OCI-LY3 (cell line): ENCODE data around the gene CHD2.

Source experiments
- H2AFZ ChIP-seq: fragments of 200-600, 300-600 bp; shearing (Covaris generic); 2 replicates; pipeline ENCODE4 v1.6.0; 2014; ENCODE audit warnings: antibody characterized with exemption, low read depth, low read length
- H3K27ac ChIP-seq: fragments of 200-600, 300-600 bp; sonication (generic); 2 replicates; pipeline ENCODE4 v1.5.1; 2014; ENCODE audit warnings: mild to moderate bottlenecking, low read length, moderate library complexity, mixed read lengths
- H3K27me3 ChIP-seq: fragments of 200-600, 300-600 bp; sonication (generic); 2 replicates; pipeline ENCODE4 v1.6.1; 2014; ENCODE audit warnings: low read depth, low read length, mixed read lengths
- H3K36me3 ChIP-seq: fragments of 200-600, 300-600 bp; sonication (generic); replicated peaks from 2 replicates; pipeline ENCODE3; 2014; ENCODE audit warnings: low read depth, low read length, mixed read lengths
- H3K4me1 ChIP-seq: fragments of 300-600, 200-600 bp; sonication (generic); 2 replicates; pipeline ENCODE4 v1.6.1; 2014; ENCODE audit warnings: low read length, mixed read lengths
- H3K4me2 ChIP-seq: fragments of 200-600, 300-600 bp; sonication (generic); 2 replicates; pipeline ENCODE4 v1.6.1; 2014; ENCODE audit warnings: low read length, mixed read lengths
- H3K4me3 ChIP-seq: fragments of 300-600, 200-600 bp; sonication (generic); 2 replicates; pipeline ENCODE4 v1.5.1; 2014; ENCODE audit warnings: antibody characterized with exemption, mild to moderate bottlenecking, low read length, moderate library complexity
- H3K79me2 ChIP-seq: fragments of 300-600, 200-600 bp; shearing (Covaris generic); 2 replicates; pipeline ENCODE4 v1.6.1; 2014; ENCODE audit warnings: mild to moderate bottlenecking, low read length, mixed read lengths
- H3K9ac ChIP-seq: fragments of 300-600, 200-600 bp; shearing (Covaris generic); 2 replicates; pipeline ENCODE4 v1.6.0; 2014; ENCODE audit warnings: mild to moderate bottlenecking, low read length, moderate library complexity
- H3K9me3 ChIP-seq: fragments of 200-600, 300-600 bp; shearing (Covaris generic); 2 replicates; pipeline ENCODE4 v1.6.1; 2014; ENCODE audit warnings: low read length, mixed read lengths; ENCODE audit not compliant: insufficient read depth
- H4K20me1 ChIP-seq: fragments of 200-600, 300-600 bp; sonication (generic); 2 replicates; pipeline ENCODE4 v1.6.1; 2016; ENCODE audit warnings: low read length, mixed read lengths; ENCODE audit not compliant: insufficient read depth
- CTCF ChIP-seq: fragments of 200-600, 300-600 bp; sonication (generic); IDR thresholded peaks from 2 replicates; pipeline ENCODE4 v1.5.1; 2014; ENCODE audit warnings: antibody characterized with exemption, low read length, low read depth
- EZH2phosphoT487 ChIP-seq: fragments of 200-600 bp; shearing (Covaris generic); IDR thresholded peaks from 2 replicates; pipeline ENCODE4 v1.6.1; 2018; ENCODE audit warnings: antibody characterized with exemption, mixed run types, low read depth

CHD2 gene

GRCh38 chr15:93063262-93063671, 163.1 kb downstream of the CHD2 start:
- Histone ChIP-seq H3K27ac (no peak overlapping the region), H4K20me1 (no peaks in the 10 kb centered on the region), H3K9me3 (no peaks in the 10 kb centered on the region), H3K36me3 (no peaks in the 10 kb centered on the region), H2AFZ (no peak overlapping the region), H3K79me2 (no peaks in the 10 kb centered on the region), H3K4me1 (no peaks in the 10 kb centered on the region), H3K4me3 (no peak overlapping the region), H3K27me3 (peaks cover 26% of the 10 kb centered on the region), H3K9ac (no peak overlapping the region), H3K4me2 (no peak overlapping the region)
- TF ChIP-seq CTCF (no peak), EZH2phosphoT487 (no peak)

GRCh38 chr15:93063796-93064690, 163.9 kb downstream of the CHD2 start:
- Histone ChIP-seq H3K4me2 (no peak overlapping the region), H3K9ac (no peak overlapping the region), H3K79me2 (no peaks in the 10 kb centered on the region), H2AFZ (no peak overlapping the region), H3K9me3 (no peaks in the 10 kb centered on the region), H3K27ac (no peak overlapping the region), H3K4me3 (no peak overlapping the region), H3K27me3 (peaks cover 26% of the 10 kb centered on the region), H4K20me1 (no peaks in the 10 kb centered on the region), H3K36me3 (no peaks in the 10 kb centered on the region), H3K4me1 (no peaks in the 10 kb centered on the region)
- TF ChIP-seq EZH2phosphoT487 (no peak), CTCF (no peak)

- Histone ChIP-seq H3K79me2 (no peaks in the 10 kb centered on the region), H3K27me3 (peaks cover 16% of the 10 kb centered on the region; the same call in 1 of the 2 replicates), H3K9ac (no peak overlapping the region), H2AFZ (no peak overlapping the region), H3K36me3 (no peaks in the 10 kb centered on the region), H3K4me3 (no peak overlapping the region), H3K27ac (no peak overlapping the region), H3K9me3 (no peaks in the 10 kb centered on the region), H4K20me1 (no peaks in the 10 kb centered on the region), H3K4me2 (no peak overlapping the region), H3K4me1 (no peaks in the 10 kb centered on the region)
- no peak for TF ChIP-seq EZH2phosphoT487
Measured at GRCh38 chr15:93065641-93066045, 165.5 kb downstream of the CHD2 start.

GRCh38 chr15:93066224-93066681, 166.1 kb downstream of the CHD2 start:
- H3K36me3 ChIP-seq, result no peaks in the 10 kb centered on the region
- H3K27ac ChIP-seq, result no peak overlapping the region
- H3K9ac ChIP-seq, result no peak overlapping the region
- no peak overlapping the region for H3K4me3 ChIP-seq
- no peaks in the 10 kb centered on the region for H4K20me1 ChIP-seq
- no peaks in the 10 kb centered on the region for H3K79me2 ChIP-seq
- peaks cover 15% of the 10 kb centered on the region; the same call in 1 of the 2 replicates for H3K27me3 ChIP-seq
- no peaks in the 10 kb centered on the region for H3K4me1 ChIP-seq
- H3K9me3 ChIP-seq, result no peaks in the 10 kb centered on the region
- H3K4me2 ChIP-seq, result no peak overlapping the region
- H2AFZ ChIP-seq, result no peak overlapping the region
- TF ChIP-seq EZH2phosphoT487, result no peak
- TF ChIP-seq CTCF, result no peak
